ENCODE results near the gene CADM2. TPM values are rescaled to one million over a fixed set of nuclear protein-coding genes. Genes with fewer than 3 reads are reported as not detected.

Gene CADM2
- total RNA-seq, 2 donors from 2014 or later = 24.1 to 29.8 TPM

- DNase-seq = no peak
- Histone ChIP-seq H3K27ac (ENCODE audit: low read depth, low read length) (no peak overlapping the region), H3K4me1 (ENCODE audit: control insufficient read depth, insufficient read depth, low read length) (no peaks in the 10 kb centered on the region), H3K9me3 (ENCODE audit: control insufficient read depth, low read length) (no peaks in the 10 kb centered on the region), H3K9ac (ENCODE audit: extremely low read depth, low read length, poor library complexity, severe bottlenecking) (no peak overlapping the region), H3K27me3 (ENCODE audit: control insufficient read depth, insufficient read depth, low read length, poor library complexity, severe bottlenecking) (no peaks in the 10 kb centered on the region), H3K36me3 (ENCODE audit: control insufficient read depth, insufficient read depth, low read length) (no peaks in the 10 kb centered on the region), H3K4me3 (ENCODE audit: low read length) (no peak overlapping the region)
- no peak overlapping the region for H3K27ac Mint-ChIP-seq
- H3K36me3 Mint-ChIP-seq (ENCODE audit: low read depth) = no peaks in the 10 kb centered on the region
- H3K4me1 Mint-ChIP-seq = peaks cover 3% of the 10 kb centered on the region
- H3K9me3 Mint-ChIP-seq = no peaks in the 10 kb centered on the region
- H3K4me3 Mint-ChIP-seq = no peak overlapping the region
- 87% methylated on average over 3 to 5 of the region's 5 CpGs for WGBS, 2 experiments (ENCODE audit: insufficient coverage in 1 of 2, insufficient read length in 1 of 2)
- TF ChIP-seq, protein P1, sequence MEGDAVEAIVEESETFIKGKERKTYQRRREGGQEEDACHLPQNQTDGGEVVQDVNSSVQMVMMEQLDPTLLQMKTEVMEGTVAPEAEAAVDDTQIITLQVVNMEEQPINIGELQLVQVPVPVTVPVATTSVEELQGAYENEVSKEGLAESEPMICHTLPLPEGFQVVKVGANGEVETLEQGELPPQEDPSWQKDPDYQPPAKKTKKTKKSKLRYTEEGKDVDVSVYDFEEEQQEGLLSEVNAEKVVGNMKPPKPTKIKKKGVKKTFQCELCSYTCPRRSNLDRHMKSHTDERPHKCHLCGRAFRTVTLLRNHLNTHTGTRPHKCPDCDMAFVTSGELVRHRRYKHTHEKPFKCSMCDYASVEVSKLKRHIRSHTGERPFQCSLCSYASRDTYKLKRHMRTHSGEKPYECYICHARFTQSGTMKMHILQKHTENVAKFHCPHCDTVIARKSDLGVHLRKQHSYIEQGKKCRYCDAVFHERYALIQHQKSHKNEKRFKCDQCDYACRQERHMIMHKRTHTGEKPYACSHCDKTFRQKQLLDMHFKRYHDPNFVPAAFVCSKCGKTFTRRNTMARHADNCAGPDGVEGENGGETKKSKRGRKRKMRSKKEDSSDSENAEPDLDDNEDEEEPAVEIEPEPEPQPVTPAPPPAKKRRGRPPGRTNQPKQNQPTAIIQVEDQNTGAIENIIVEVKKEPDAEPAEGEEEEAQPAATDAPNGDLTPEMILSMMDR (conservative IDR thresholded peaks at IDR 0.05) = no peak
- no peaks in the 10 kb centered on the region for H3K27me3 Mint-ChIP-seq (ENCODE audit: insufficient read depth)
Measured at GRCh38 chr3:85074003-85074402, 115.2 kb downstream of the CADM2 start.

- DNase-seq = no peak
- H3K9me3 Mint-ChIP-seq = no peaks in the 10 kb centered on the region
- no peaks in the 10 kb centered on the region for H3K36me3 Mint-ChIP-seq (ENCODE audit: low read depth)
- H3K27me3 Mint-ChIP-seq (ENCODE audit: insufficient read depth) = no peaks in the 10 kb centered on the region
- H3K4me3 Mint-ChIP-seq = no peak overlapping the region
- TF ChIP-seq, protein P1 (conservative IDR thresholded peaks at IDR 0.05) = no peak
- WGBS, 2 experiments (ENCODE audit: insufficient coverage in 1 of 2, insufficient read length in 1 of 2) = 98% methylated on average over 2 of the region's 2 CpGs; no CpG with 5 or more reads in 1 of the 2 experiments
- H3K4me3 ChIP-seq (ENCODE audit: low read length) = no peak overlapping the region
- peak overlapping the region; percentile 16 for H3K27ac Mint-ChIP-seq
- peaks cover 3% of the 10 kb centered on the region for H3K4me1 Mint-ChIP-seq
- H3K4me1 ChIP-seq (ENCODE audit: control insufficient read depth, insufficient read depth, low read length) = no peaks in the 10 kb centered on the region
- no peaks in the 10 kb centered on the region for H3K9me3 ChIP-seq (ENCODE audit: control insufficient read depth, low read length)
- no peaks in the 10 kb centered on the region for H3K36me3 ChIP-seq (ENCODE audit: control insufficient read depth, insufficient read depth, low read length)
- H3K27me3 ChIP-seq (ENCODE audit: control insufficient read depth, insufficient read depth, low read length, poor library complexity, severe bottlenecking) = no peaks in the 10 kb centered on the region
- H3K27ac ChIP-seq (ENCODE audit: low read depth, low read length) = no peak overlapping the region
- no peak overlapping the region for H3K9ac ChIP-seq (ENCODE audit: extremely low read depth, low read length, poor library complexity, severe bottlenecking)
Measured at GRCh38 chr3:85075663-85076062, 116.9 kb downstream of the CADM2 start.

DNA sequence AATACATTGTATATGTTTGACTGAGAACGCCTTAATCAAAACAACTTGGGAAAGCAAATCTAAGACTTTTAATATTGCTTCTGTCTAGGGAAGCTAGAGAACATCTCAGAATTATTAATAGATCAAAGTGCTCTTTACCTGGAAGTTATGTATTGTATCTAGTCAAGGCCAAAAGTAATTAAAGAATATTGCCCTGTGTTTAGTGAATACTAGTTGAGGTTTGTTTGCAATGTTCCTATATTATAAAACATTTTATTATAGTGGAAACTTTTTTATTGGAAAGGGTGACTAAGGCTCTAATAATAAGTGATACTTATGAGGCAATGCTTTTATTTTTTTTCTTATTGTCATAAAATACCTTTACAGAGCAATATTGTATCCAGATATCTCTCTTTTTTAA is 118.2 kb downstream of the CADM2 start:
- H3K4me1 Mint-ChIP-seq = peaks cover 10% of the 10 kb centered on the region
- no peaks in the 10 kb centered on the region for H3K36me3 ChIP-seq (ENCODE audit: control insufficient read depth, insufficient read depth, low read length)
- H3K4me1 ChIP-seq (ENCODE audit: control insufficient read depth, insufficient read depth, low read length) = no peaks in the 10 kb centered on the region
- no peaks in the 10 kb centered on the region for H3K36me3 Mint-ChIP-seq (ENCODE audit: low read depth)
- H3K4me3 ChIP-seq (ENCODE audit: low read length) = no peak overlapping the region
- no peak overlapping the region for H3K4me3 Mint-ChIP-seq
- 100% methylated on average over 1 of the region's 1 CpG for WGBS, 2 experiments (ENCODE audit: insufficient coverage in 1 of 2, insufficient read length in 1 of 2)
- no peaks in the 10 kb centered on the region for H3K27me3 Mint-ChIP-seq (ENCODE audit: insufficient read depth)
- no peaks in the 10 kb centered on the region for H3K9me3 Mint-ChIP-seq
- TF ChIP-seq, protein P1 (conservative IDR thresholded peaks at IDR 0.05) = no peak
- H3K27me3 ChIP-seq (ENCODE audit: control insufficient read depth, insufficient read depth, low read length, poor library complexity, severe bottlenecking) = no peaks in the 10 kb centered on the region
- no peak overlapping the region for H3K27ac ChIP-seq (ENCODE audit: low read depth, low read length)
- H3K9ac ChIP-seq (ENCODE audit: extremely low read depth, low read length, poor library complexity, severe bottlenecking) = no peak overlapping the region
- no peaks in the 10 kb centered on the region for H3K9me3 ChIP-seq (ENCODE audit: control insufficient read depth, low read length)
- H3K27ac Mint-ChIP-seq = no peak overlapping the region
- no peak for DNase-seq

All from endodermal cell (in vitro differentiated cells).